Mammary epithelial cell (primary cell): Measurements from ENCODE around the gene PDX1.

Experiments
- CTCF ChIP-seq, 2 donors: IDR thresholded peaks in 1 of 2; conservative IDR thresholded peaks in 1 of 2; 2 replicates each; pipeline ENCODE4 v1.5.1; 2011 to 2012; ENCODE audit warnings: inconsistent platforms in 2 of 2, low read length in 2 of 2, mild to moderate bottlenecking in 2 of 2, control low read depth in 1 of 2, low read depth in 1 of 2; ENCODE audit not compliant: insufficient read depth in 1 of 2; ENCODE audit errors: extremely low read depth in 1 of 2
- EZH2 ChIP-seq: IDR thresholded peaks from 2 replicates; pipeline ENCODE4 v1.6.1; 2012; ENCODE audit warnings: low read length, inconsistent platforms, borderline replicate concordance

GRCh38 chr13:27911521-27911920, 8.3 kb upstream of the PDX1 start:
- TF ChIP-seq EZH2 (no peak), CTCF (conservative IDR thresholded peaks at IDR 0.05 in 1 of 2, IDR thresholded peaks at IDR 0.05 in 1 of 2; ENCODE audit: extremely low read depth in 1 of 2, insufficient read depth in 1 of 2, low read depth in 1 of 2, low read length in 2 of 2) (no peak)
